WTC11 (cell line): Measurements from ENCODE around the gene RANBP3. TPM values are rescaled to one million over a fixed set of nuclear protein-coding genes. Genes with fewer than 3 reads are reported as not detected.

Experiments used
- ATAC-seq: fragments of 200-7000 bp; cut with Tn5 transposase; 2 replicates; pipeline ENCODE4 v1.10.0; 2021; ENCODE audit warnings: mild to moderate bottlenecking, moderate library complexity
- CTCF ChIA-PET: fragments of 300-600 bp; sonication (Branson Sonifier 250); formaldehyde crosslinking; loops from one replicate; lab custom pipeline; 2021; ENCODE audit warnings: antibody characterized with exemption; lab: Charles Lee
- POLR2A ChIA-PET: fragments of 350-600 bp; sonication (Branson Sonifier 250); formaldehyde crosslinking; loops from one replicate; lab custom pipeline; 2021; ENCODE audit warnings: antibody characterized with exemption; lab: Charles Lee
- DNase-seq: peaks from one replicate; pipeline ENCODE4 v3.0.0; 2021; ENCODE audit warnings: low spot score
- H3K27ac Mint-ChIP-seq: 2 replicates; pipeline ENCODE4 v1.8.0; 2021; ENCODE audit warnings: mixed read lengths
- H3K27me3 Mint-ChIP-seq: 2 replicates; pipeline ENCODE4 v1.8.0; 2021; ENCODE audit warnings: low read depth, mild to moderate bottlenecking, moderate library complexity, mixed read lengths
- H3K36me3 Mint-ChIP-seq: 2 replicates; pipeline ENCODE4 v1.8.0; 2021; ENCODE audit warnings: mixed read lengths
- H3K4me1 Mint-ChIP-seq: 2 replicates; pipeline ENCODE4 v1.8.0; 2022; ENCODE audit warnings: mixed read lengths
- H3K4me3 Mint-ChIP-seq: 2 replicates; pipeline ENCODE4 v1.8.0; 2021; ENCODE audit warnings: mild to moderate bottlenecking, moderate library complexity, mixed read lengths
- H3K9me3 Mint-ChIP-seq: 2 replicates; pipeline ENCODE4 v1.8.0; 2021; ENCODE audit warnings: mixed read lengths
- AFF4 ChIP-seq: sonication (generic); formaldehyde crosslinking; IDR thresholded peaks from 2 replicates; pipeline ENCODE4 v1.8.1; 2023; ENCODE audit warnings: mild to moderate bottlenecking, missing genetic modification reagents, borderline replicate concordance
- CDX4 ChIP-seq: fragments of 250-450 bp; sonication (Bioruptor Pico); IDR thresholded peaks from 2 replicates; pipeline ENCODE4 v1.9.0; 2021; ENCODE audit warnings: moderate library complexity, mild to moderate bottlenecking, inconsistent platforms, borderline replicate concordance
- ESRRA ChIP-seq: sonication (generic); formaldehyde crosslinking; IDR thresholded peaks from 2 replicates; pipeline ENCODE4 v1.8.1; 2022; ENCODE audit warnings: mild to moderate bottlenecking, missing genetic modification reagents, borderline replicate concordance
- GABPB1 ChIP-seq: sonication (generic); formaldehyde crosslinking; IDR thresholded peaks from 2 replicates; pipeline ENCODE4 v1.8.1; 2023; ENCODE audit warnings: mild to moderate bottlenecking, missing genetic modification reagents
- GRHL2 ChIP-seq: fragments of 250-450 bp; sonication (Bioruptor Pico); IDR thresholded peaks from 2 replicates; pipeline ENCODE4 v1.8.0; 2022; ENCODE audit warnings: mild to moderate bottlenecking, moderate library complexity; ENCODE audit not compliant: insufficient replicate concordance, severe bottlenecking
- HMGA2 ChIP-seq: fragments of 250-450 bp; sonication (Bioruptor Pico); IDR thresholded peaks from 2 replicates; pipeline ENCODE4 v1.4.0; 2021; ENCODE audit warnings: mild to moderate bottlenecking, moderate library complexity
- IRF2 ChIP-seq: sonication (generic); formaldehyde crosslinking; IDR thresholded peaks from 2 replicates; pipeline ENCODE4 v1.8.0; 2022; ENCODE audit warnings: low read depth, missing genetic modification reagents, borderline replicate concordance
- SOX15 ChIP-seq: fragments of 250-450 bp; sonication (Bioruptor Pico); IDR thresholded peaks from 2 replicates; pipeline ENCODE4 v1.9.0; 2021; ENCODE audit warnings: mild to moderate bottlenecking
- STAT6 ChIP-seq: sonication (generic); formaldehyde crosslinking; conservative IDR thresholded peaks from 2 replicates; pipeline ENCODE4 v1.8.1; 2023; ENCODE audit warnings: mild to moderate bottlenecking, low read depth, missing genetic modification reagents, moderate library complexity
- TCF7 ChIP-seq: sonication (generic); formaldehyde crosslinking; IDR thresholded peaks from 2 replicates; pipeline ENCODE4 v1.8.0; 2022; ENCODE audit warnings: mild to moderate bottlenecking, low read depth, missing genetic modification reagents, moderate library complexity
- TEAD1 ChIP-seq: sonication (generic); formaldehyde crosslinking; IDR thresholded peaks from 2 replicates; pipeline ENCODE4 v1.8.0; 2022; ENCODE audit warnings: mild to moderate bottlenecking, missing genetic modification reagents
- TEAD4 ChIP-seq: sonication (generic); formaldehyde crosslinking; IDR thresholded peaks from 2 replicates; pipeline ENCODE4 v1.8.0; 2022; ENCODE audit warnings: mild to moderate bottlenecking, missing genetic modification reagents
- ZMAT4 ChIP-seq: fragments of 250-450 bp; sonication (Bioruptor Pico); IDR thresholded peaks from 2 replicates; pipeline ENCODE4 v1.9.0; 2021; ENCODE audit warnings: mild to moderate bottlenecking
- ZNF532 ChIP-seq: fragments of 250-450 bp; sonication (Bioruptor Pico); IDR thresholded peaks from 2 replicates; pipeline ENCODE4 v1.9.0; 2021; ENCODE audit warnings: mild to moderate bottlenecking, borderline replicate concordance
- ZNF671 ChIP-seq: fragments of 250-450 bp; sonication (Bioruptor Pico); IDR thresholded peaks from 2 replicates; pipeline ENCODE4 v1.8.0; 2021; ENCODE audit warnings: mild to moderate bottlenecking
- ZSCAN18 ChIP-seq: fragments of 250-450 bp; sonication (Bioruptor Pico); IDR thresholded peaks from 2 replicates; pipeline ENCODE4 v2.1.2; 2022; ENCODE audit warnings: mild to moderate bottlenecking, moderate library complexity
- total RNA-seq: library from RNA; stranded (reverse); gene quantifications from 3 replicates; pipeline ENCODE4 v1.2.3, GENCODE V29; 2021

The RANBP3 gene
- total RNA-seq, 1 experiment from 2014 or later, result 76.3 TPM

- TF ChIP-seq CDX4 (no peak), TCF7 (CRISPR knock-in tag) (no peak), SOX15 (CRISPR knock-in tag) (no peak), GRHL2 (CRISPR knock-in tag) (no peak), HMGA2 (CRISPR knock-in tag) (no peak), IRF2 (no peak), AFF4 (CRISPR knock-in tag) (no peak), ZNF671 (CRISPR knock-in tag) (no peak), ZMAT4 (CRISPR knock-in tag) (no peak)
- TF ChIP-seq, all 79 proteins: peak for 0
These were observed 55.8 kb downstream of the RANBP3 start (continued) for GRCh38 chr19:5922161-5922545.

GRCh38 chr19:5921516-5922160 is 56.3 kb downstream of the RANBP3 start:
- no peak overlapping the region for H3K27ac Mint-ChIP-seq
- POLR2A ChIA-PET, result no interaction called here
- TF ChIP-seq STAT6 (no peak), ZMAT4 (CRISPR knock-in tag) (no peak), ZSCAN18 (CRISPR knock-in tag) (no peak)
- no peak for DNase-seq
- H3K9me3 Mint-ChIP-seq, result no peaks in the 10 kb centered on the region
- CTCF ChIA-PET, result interaction anchor here (1.5 kb wide), 1 partner anchor 101 kb away, joined by 3 read pairs; no protein-coding TSS in a partner anchor
- no peak overlapping the region for H3K4me3 Mint-ChIP-seq
- no peaks in the 10 kb centered on the region for H3K27me3 Mint-ChIP-seq
- peaks cover 39% of the 10 kb centered on the region for H3K36me3 Mint-ChIP-seq
- no peaks in the 10 kb centered on the region for H3K4me1 Mint-ChIP-seq
- no peak for ATAC-seq

GRCh38 chr19:5918463-5919079 is 59.4 kb downstream of the RANBP3 start:
- H3K27ac Mint-ChIP-seq, result peak overlapping the region; percentile 41; the same call in 1 of the 2 replicates
- TF ChIP-seq ZNF532 (CRISPR knock-in tag) (no peak), TEAD1 (CRISPR knock-in tag) (no peak), TEAD4 (CRISPR knock-in tag) (no peak), GABPB1 (no peak), ESRRA (CRISPR knock-in tag) (no peak), ZMAT4 (CRISPR knock-in tag) (no peak)

More at GRCh38 chr19:5918463-5919079, 59.4 kb downstream of the RANBP3 start:
- ATAC-seq (no peak), DNase-seq (no peak)
- Mint-ChIP-seq H3K4me3 (no peak overlapping the region), H3K9me3 (no peaks in the 10 kb centered on the region), H3K36me3 (peaks cover 31% of the 10 kb centered on the region), H3K4me1 (no peaks in the 10 kb centered on the region), H3K27me3 (no peaks in the 10 kb centered on the region)
- CTCF ChIA-PET, result interaction anchor here (0.8 kb wide), 1 partner anchor 104 kb away, joined by 3 read pairs; no protein-coding TSS in a partner anchor
- POLR2A ChIA-PET, result no interaction called here
